Activated CD4-positive, alpha-beta T cell treated with anti-CD3 and anti-CD28 coated beads, Interleukin-2, amount 50 U/mL, for 1 hour (primary cell): ENCODE measurements around the gene MEGF11.
A peak's percentile ranks its signal among the peaks of the same experiment; 100 is the strongest.

ENCODE experiments used
- DNase-seq: peaks from one replicate; pipeline ENCODE4 v3.0.0-alpha.2; 2020

MEGF11 gene

DNA sequence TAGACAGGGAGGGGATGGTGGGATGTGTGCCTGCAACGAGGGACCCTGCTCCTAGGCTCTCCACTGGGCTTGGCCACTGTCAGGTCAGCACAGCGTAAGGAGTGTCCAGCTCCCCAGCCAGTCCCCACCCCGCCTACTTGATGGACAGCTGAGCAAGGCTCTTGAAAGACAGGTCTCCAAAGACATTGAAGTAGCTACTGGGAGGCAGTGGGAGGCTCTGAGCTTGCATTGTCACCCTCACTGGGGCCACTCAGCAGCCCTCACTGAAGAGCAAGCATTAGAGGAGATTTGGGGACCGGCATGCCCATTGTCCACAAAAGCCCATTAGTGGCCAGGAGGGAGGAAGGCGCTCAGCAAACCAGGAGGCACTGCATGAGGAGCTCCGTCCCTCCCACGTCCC, 146.5 kb downstream of the MEGF11 start:
- no peak for DNase-seq

DNA sequence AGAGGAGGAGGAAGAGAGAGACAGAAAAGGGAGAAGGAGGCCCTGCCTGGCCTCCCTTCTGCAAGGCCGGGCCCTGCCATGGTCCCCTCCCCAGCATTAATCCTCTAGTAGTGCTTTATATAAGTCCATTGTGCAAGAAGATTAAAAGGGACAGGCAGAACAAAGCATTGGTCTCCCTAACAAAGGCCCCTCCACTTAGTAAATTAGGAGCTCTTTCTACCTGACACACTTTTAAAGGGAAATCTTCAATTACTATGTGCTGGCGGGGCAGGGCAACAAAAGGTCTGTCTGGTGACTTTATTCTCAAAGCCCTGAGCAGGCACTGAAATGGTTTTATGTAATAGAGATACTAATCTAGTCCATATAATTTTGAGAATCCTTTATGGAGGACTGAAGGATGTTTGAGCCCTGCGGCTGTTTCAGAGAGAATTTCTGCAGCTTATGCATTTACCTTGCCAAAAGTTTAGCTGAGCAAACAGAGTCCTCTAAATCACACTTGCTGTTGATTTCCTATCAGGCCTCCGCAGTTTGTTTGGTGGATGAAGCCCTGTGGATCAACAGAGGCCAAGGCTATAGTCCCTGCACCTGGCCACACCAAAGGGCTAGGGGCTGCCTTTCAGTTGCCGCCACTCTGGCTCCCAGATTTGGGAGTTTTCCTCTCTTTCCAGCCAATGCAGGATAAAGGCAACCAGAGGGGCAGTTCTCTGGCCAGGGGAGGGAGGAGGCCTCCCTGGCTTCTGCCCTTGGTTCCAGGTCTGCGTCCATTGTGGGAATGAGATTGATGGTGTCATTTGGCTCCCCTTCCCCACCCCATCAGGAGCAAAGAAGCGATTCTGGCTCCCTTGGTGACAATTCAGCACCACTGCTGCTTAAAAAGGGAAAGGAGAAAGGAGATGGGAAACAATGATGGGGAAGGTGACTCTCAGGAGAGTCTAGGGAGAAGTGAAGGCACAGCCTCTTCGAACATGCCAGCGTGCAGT, 148.0 kb downstream of the MEGF11 start:
- no peak for DNase-seq

DNA sequence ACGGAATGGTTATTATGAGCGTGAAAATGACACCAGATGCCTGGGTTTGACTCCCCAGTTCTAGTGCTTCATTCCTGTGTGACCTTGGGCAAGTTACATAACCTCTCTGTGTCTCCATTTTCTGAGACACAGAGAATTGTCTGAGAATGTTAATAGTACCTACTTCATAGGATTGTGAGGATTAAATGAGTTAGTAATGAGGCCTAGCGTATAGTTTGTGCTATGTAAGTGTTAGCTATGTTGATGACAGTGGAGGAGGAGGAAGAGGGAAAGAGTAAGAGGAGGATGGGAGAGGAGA, 150.3 kb downstream of the MEGF11 start:
- no peak for DNase-seq

DNA sequence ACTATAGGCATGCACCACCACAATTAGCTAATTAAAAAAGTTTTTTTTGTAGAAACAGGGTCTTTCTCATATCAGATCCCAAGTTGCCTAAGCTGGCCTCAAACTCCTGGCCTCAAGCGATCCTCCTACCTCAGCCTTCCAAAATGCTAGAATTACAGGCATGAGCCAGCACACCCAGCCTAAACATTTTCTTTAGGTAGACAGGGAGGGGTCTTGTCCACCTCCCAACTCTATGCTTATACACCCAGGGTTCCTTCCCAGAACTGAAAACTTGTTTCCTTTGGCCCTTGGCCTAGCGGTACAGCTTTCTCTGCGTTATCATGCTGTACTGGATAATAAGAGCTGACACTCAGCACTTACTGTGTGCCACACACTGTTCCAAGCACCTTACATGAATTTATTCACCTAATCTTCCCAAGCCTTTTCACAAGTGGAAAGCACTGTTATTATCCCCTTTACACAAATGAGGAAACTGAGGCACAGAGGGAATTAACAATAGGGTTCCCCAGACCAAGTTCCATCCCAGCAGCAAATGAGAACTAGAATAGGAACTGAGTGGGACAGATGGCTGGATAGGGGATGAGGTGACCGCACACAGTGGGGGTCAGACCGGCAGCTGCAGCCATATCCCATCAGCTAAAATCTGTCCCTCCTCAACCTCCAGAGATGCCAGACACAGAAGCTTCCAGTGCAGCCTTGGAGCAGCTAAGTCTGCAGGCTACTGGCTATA, 150.8 kb downstream of the MEGF11 start:
- no peak for DNase-seq

GRCh38 chr15:66101715-66102395, 151.7 kb downstream of the MEGF11 start:
- DNase-seq = no peak

- no peak for DNase-seq
These were observed 152.8 kb downstream of the MEGF11 start for GRCh38 chr15:66100761-66101160.

GRCh38 chr15:66099950-66100671, 153.4 kb downstream of the MEGF11 start:
- no peak for DNase-seq

GRCh38 chr15:66098022-66098363, 155.6 kb downstream of the MEGF11 start:
- no peak for DNase-seq

DNA sequence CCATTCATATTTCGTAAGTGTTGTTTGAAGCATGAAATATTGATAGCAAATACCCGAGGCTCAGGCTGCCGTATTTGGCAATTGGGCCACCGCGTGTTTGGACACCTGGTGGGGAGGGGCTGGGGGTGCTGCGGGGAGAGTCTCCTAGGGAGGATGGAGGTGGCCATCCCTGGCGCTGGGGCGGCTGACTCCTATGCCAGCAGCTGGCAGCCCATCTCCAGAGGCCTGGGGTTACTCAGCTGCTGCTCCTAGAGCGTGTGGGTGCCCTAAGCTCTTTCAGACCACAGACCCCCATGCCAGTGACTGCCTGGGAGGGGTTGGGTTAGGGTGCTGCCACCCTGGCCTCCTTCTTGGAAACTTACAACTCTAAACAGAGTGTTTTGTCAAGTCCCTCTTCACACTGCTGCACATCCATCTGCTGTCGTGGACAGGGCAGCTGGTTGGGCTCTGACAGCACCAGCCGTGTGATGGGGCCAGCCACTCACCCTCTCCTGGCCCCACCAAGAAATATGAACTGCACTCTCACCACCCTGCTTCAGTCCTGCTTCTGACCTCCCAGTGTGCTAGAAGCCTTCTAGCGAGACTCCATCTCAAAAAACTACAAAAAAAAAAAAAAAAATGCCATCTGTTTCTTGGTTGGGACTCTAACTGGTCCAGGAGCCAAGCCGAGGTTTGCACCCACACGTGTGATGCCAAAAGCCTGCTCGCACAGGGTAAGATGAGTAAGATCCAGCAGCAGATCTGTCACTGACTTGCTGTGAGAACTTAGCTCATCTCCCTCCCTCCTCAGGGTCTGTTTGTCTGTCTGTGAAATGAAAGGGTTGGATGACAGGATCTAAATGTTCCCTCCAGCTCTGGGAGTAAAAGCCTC, 156.2 kb downstream of the MEGF11 start:
- no peak for DNase-seq

DNA sequence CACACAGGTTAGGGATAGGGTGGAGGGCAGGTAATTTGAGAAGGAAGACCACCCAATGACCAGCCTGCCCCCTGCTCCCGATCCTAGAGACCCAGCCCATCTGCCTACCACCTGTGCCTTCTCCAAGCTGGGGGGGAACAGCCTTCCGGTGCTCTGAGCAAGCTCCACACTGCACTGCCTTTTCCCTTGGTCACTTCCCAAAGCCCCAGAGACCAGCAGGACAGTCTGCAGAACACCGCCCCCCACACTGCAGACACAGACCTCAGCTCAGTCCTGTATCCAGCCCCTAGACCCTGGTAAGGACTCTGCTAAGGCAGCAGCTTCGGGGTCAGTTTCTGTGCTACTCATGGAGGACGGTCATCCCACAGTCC, 156.9 kb downstream of the MEGF11 start:
- no peak for DNase-seq

DNA sequence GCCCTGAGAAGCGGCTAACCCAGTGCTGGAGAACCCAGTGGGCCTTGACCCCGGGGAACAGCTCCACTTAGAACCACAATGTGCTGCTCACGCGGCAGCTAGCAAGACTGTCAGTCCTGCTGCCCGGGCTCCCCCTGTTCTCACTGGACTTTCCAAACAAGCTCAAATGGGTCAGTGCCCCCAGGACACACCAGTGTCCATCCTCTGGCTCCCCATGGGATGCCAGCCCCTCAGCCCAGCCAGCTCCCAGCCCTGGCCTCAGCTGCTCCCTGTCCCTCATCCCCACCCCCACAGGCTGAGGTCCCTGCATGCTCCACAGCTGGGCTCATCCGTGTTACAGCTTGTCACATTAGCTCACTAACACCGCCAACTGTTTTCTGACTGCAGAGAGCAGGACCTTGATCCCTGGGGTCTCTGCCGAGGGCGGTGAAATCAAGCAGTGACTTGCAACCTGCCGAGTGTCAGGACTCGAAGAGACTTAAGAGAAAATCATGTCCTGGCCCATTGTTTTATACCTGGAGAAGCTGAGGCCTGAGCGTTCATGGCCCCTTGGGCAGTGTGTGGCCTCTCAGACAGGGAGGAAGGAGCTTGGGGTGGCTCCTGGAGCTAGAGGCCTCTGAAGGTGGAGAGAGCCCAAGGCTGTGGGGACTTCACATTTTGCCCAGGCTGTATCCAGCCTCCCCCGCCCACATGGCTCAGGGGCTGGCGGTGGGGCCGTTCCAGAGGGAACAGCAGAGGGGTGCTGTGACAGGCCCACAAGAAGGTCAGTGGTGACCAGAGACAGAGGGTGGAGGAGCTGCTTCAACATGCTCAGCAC, 157.5 kb downstream of the MEGF11 start:
- no peak for DNase-seq

DNA sequence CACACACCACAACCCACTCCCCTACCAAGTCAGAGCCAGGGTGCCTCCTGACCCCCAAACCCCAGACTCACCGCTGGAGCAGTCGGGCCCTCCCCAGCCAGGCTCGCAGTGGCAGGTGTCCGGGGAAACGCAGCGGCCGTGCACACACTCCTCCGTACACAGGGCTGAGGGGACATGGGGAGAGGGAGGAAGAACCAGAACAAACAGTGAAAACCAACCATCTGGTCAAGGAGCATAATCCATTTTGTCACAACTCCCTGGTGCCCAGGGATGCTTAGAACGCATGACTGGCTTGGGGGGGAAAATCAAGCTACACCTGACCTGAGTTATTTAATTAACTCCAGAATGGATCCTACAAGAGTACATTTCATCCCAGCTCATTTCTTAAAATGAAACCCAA, 159.2 kb downstream of the MEGF11 start:
- DNase-seq = no peak

DNA sequence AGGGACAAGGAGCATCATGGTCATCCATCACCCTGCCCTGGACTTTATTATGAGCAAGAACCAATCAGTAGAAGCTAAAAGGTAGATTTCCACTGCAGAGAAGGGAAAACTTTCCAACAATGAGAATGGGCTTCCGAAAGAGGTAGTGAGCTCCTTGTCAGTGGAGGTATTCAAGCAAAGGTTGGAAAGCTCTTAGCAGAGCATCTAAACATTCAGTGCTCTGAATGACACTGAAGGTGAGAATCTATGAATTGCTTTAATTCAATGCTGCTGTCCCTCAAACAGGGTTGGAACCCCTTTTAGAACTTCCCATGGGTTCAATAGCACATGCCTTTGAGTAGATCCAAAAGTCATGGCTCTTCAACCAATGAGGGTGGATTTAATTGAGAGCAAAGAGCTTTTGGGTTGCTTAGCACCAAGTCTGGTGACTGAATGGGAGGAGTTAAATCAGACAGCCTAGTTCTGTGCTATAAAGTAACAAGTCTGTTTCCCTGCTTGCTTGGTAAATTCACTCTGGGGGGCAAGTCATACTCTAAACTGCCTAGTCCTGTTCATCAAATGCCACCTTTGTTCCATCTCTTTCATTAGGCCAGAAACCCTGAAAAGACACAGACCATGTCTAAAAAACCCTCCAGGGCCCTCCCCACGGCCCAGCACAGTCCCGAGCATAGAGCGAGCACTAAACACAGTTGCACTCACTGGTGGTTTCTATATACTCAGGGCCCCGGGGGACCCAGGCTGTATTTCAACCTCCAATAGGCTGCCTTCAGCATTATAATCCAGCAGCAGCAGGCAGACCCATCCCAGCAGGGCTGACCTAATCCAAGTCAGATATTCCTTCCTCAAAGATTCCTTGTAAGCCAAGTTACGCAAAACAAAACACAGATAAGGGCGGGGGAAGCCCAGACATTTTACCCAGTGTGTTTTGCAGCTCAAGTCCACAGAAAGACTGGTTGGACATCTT, 161.2 kb downstream of the MEGF11 start:
- DNase-seq = no peak

DNA sequence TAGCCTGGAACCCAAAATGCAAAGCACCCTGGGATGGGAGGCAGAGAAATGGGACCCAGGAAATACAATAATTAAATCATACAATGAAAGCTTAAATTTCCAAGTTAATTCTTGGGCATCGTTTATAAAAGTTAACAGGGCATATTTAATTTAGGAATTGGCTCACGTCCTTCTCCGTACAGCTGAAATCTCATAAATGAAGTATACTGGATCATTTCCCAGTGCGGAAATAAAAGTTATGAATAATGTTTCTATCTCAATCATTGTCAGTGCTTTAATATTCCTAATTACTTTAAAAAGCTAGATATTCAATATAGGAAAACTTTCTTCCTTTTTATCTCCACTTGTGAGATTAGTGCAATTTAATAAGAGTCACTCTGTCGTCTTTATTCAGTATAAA, 164.0 kb downstream of the MEGF11 start:
- no peak for DNase-seq

GRCh38 chr15:66089049-66089448, 164.5 kb downstream of the MEGF11 start:
- DNase-seq = no peak

DNA sequence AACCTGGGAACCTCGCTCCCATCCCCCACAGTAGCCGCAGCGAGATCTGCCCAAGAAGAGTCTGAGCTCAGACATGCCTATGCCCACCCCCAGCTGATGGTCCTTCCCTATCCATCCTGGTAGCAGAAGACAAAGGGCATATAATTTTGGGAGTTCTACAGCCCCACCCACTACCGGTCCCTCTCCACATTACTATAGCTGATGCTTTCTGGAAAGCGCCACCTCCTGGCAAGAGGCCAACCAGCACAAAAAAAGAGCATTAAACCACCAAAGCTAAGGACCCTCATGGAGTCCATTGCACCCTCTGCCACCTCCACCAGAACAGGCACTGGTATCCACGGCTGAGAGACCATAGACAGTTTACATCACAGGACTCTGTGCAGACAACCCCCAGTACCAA, 168.4 kb downstream of the MEGF11 start:
- peak; percentile 10 for DNase-seq

DNA sequence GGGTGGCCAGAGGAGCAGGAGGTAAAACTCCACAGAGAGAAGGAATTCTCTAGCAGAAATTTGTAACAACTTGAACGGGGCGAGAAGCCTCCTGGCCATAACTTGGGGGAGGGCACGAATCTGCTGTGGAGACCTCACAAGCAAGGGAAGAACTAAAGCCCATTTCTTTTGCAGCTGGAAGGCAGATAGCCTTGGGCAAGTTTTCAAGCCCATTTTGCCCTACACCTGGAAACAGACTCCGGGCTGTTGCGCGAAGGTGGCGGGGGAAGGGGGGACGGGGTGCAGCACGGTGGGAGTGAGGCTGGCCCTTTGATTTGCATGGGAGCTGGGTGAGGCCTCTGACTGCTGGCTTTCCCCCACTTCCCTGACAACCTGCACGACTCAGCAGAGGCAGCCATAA, 168.8 kb downstream of the MEGF11 start:
- DNase-seq = no peak

GRCh38 chr15:66080717-66081398, 172.7 kb downstream of the MEGF11 start:
- no peak for DNase-seq

DNA sequence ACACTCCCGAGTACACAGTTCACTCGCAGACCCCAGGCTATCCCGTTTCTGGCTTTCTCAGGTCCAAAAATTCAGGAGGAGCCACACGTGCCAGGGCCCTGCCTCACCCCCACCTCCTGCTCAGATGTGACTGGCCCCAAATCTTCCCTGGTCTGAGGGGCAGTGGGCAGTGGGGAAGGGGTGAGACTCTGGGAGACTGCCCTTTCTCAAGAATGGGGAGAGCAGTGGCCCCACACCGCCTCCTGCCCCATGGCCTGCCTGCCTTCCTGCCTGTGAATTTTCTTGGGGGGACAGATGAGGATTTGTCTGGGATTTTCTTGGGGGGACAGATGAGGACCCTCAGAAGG, 174.6 kb downstream of the MEGF11 start:
- no peak for DNase-seq
